ENCODE measurements around the gene NCKAP5L.
"Not testable (repeated sequence)": the region's sequence is repeated elsewhere in the genome, so short reads cannot be mapped to it uniquely, and the experiment has no call there.

Gene NCKAP5L

DNA sequence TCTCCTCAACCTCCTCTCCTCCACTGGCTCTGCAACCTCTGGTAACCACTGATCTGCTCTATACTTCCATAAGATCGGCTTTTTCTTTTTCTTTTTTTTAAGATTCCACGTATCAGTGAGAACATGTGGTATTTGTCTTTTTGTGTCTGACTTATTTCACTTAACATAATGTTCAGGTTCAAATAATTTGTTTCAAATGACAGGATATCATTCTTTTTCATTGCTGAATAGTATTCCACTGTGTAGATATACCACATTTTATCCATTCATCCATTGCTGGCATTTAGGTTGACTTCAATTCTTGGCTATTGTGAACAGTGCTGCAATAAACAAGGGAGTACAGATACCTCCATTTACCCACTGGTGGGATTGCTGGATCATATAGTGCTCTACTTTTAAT, 40.5 kb downstream of the NCKAP5L start:
- Histone ChIP-seq H3K27me3 (ENCODE audit: insufficient read depth, poor library complexity, severe bottlenecking) (no peaks in the 10 kb centered on the region), H3K36me3 (ENCODE audit: low read depth) (no peaks in the 10 kb centered on the region), H3K9me3 (ENCODE audit: severe bottlenecking) (peaks cover 3% of the 10 kb centered on the region), H3K4me1 (ENCODE audit: insufficient read depth, poor library complexity, severe bottlenecking) (no peaks in the 10 kb centered on the region), H3K27ac (ENCODE audit: poor library complexity, severe bottlenecking) (no peak overlapping the region), H3K4me3 (ENCODE audit: severe bottlenecking) (no peak overlapping the region)
- ATAC-seq (ENCODE audit: low read depth) (no peak), DNase-seq (ENCODE audit: low spot score) (no peak)
- TF ChIP-seq CTCF (IDR thresholded peaks at IDR 0.05; ENCODE audit: poor library complexity, severe bottlenecking), result no peak

DNA sequence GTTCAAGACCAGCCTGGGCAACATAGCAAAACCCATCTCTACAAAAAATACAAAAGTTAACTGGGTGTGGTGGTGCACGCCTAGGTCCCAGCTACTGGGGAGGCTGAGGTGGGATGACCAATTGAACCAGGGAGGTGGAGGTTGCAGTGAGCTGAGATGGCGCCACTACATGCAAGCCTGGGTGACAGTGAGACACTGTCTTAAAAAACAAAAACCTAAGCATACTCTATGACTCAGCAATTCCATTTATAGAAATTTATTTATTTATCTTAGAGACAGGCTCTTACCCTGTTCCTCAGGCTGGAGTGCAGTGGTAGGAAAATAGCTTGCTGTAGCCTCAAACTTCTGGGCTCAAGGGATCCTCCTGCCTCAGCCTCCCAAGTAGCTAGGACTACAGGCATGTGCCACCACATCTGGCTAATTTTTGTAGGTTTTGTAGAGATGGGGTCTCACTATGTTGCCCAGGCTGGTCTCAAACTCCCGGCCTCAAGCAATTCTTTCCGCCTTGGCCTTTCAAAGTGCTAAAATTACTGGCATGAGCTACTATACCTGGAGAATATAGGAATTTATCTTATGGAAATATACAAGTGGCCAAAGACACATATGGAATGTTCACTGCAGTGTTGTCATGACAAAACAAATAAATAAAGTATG, 43.3 kb downstream of the NCKAP5L start:
- no peaks in the 10 kb centered on the region for H3K4me1 ChIP-seq (ENCODE audit: insufficient read depth, poor library complexity, severe bottlenecking)
- no peaks in the 10 kb centered on the region for H3K27me3 ChIP-seq (ENCODE audit: insufficient read depth, poor library complexity, severe bottlenecking)
- peaks cover 3% of the 10 kb centered on the region for H3K9me3 ChIP-seq (ENCODE audit: severe bottlenecking)
- DNase-seq (ENCODE audit: low spot score) (no peak), ATAC-seq (ENCODE audit: low read depth) (peak; percentile 26; the same call in 1 of the 3 replicates)
- no peak overlapping the region for H3K4me3 ChIP-seq (ENCODE audit: severe bottlenecking)
- no peak for TF ChIP-seq CTCF (IDR thresholded peaks at IDR 0.05; ENCODE audit: poor library complexity, severe bottlenecking)
- no peaks in the 10 kb centered on the region for H3K36me3 ChIP-seq (ENCODE audit: low read depth)
- H3K27ac ChIP-seq (ENCODE audit: poor library complexity, severe bottlenecking), result no peak overlapping the region

- ATAC-seq (ENCODE audit: low read depth), result no peak
- no peak for DNase-seq (ENCODE audit: low spot score)
These were observed 44.1 kb downstream of the NCKAP5L start for GRCh38 chr12:49783917-49784676.

DNA sequence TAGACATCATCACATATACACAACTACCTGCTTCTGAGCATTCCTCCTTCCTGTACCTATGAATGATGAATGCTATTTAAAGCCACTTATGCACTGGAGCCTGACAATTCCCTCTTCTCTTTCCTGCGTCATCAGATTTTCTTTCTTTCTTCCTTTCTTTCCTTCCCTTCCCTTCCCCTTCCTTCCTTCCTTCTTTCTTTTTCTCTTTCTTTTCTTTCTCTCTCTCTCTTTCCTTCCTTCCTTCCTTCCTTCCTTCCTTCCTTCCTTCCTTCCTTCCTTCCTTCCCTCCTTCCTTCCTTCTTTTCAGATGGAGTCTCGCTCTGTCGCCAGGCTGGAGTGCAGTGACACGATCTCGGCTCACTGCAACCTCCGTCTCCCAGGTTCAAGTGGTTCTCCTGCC, 47.3 kb downstream of the NCKAP5L start:
- not testable (repeated sequence) for ATAC-seq (ENCODE audit: low read depth); H3K27ac ChIP-seq (ENCODE audit: poor library complexity, severe bottlenecking); H3K36me3 ChIP-seq (ENCODE audit: low read depth); H3K4me3 ChIP-seq (ENCODE audit: severe bottlenecking); DNase-seq (ENCODE audit: low spot score); H3K27me3 ChIP-seq (ENCODE audit: insufficient read depth, poor library complexity, severe bottlenecking); H3K9me3 ChIP-seq (ENCODE audit: severe bottlenecking)
- H3K4me1 ChIP-seq (ENCODE audit: insufficient read depth, poor library complexity, severe bottlenecking), result peaks cover 12% of the 10 kb centered on the region

More at GRCh38 chr12:49783917-49784676, 44.1 kb downstream of the NCKAP5L start:
- Histone ChIP-seq H3K9me3 (ENCODE audit: severe bottlenecking) (peaks cover 3% of the 10 kb centered on the region), H3K4me3 (ENCODE audit: severe bottlenecking) (no peak overlapping the region), H3K27ac (ENCODE audit: poor library complexity, severe bottlenecking) (no peak overlapping the region), H3K4me1 (ENCODE audit: insufficient read depth, poor library complexity, severe bottlenecking) (no peaks in the 10 kb centered on the region), H3K36me3 (ENCODE audit: low read depth) (no peaks in the 10 kb centered on the region), H3K27me3 (ENCODE audit: insufficient read depth, poor library complexity, severe bottlenecking) (no peaks in the 10 kb centered on the region)
- no peak for TF ChIP-seq CTCF (IDR thresholded peaks at IDR 0.05; ENCODE audit: poor library complexity, severe bottlenecking)

DNA sequence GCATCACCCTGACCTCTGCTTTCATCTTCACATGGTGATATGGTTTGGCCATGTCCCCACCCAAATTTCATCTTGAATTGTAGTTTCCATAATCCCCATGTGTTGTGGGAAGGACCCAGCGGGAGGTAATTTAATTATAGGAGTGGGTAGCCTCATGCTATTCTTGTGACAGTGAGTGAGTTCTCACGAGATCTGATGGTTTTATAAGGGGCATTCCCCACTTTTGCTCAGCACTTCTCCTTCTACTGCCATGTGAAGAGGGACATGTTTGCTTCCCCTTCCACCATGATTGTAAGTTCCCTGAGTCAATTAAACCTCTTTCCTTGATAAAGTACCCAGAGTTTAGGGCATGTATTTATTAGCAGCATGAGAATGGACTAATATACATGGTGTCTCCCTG, 48.6 kb downstream of the NCKAP5L start:
- TF ChIP-seq CTCF (IDR thresholded peaks at IDR 0.05; ENCODE audit: poor library complexity, severe bottlenecking), result no peak
- Histone ChIP-seq H3K36me3 (ENCODE audit: low read depth) (no peaks in the 10 kb centered on the region), H3K27me3 (ENCODE audit: insufficient read depth, poor library complexity, severe bottlenecking) (no peaks in the 10 kb centered on the region), H3K9me3 (ENCODE audit: severe bottlenecking) (no peaks in the 10 kb centered on the region), H3K27ac (ENCODE audit: poor library complexity, severe bottlenecking) (no peak overlapping the region), H3K4me1 (ENCODE audit: insufficient read depth, poor library complexity, severe bottlenecking) (peaks cover 12% of the 10 kb centered on the region), H3K4me3 (ENCODE audit: severe bottlenecking) (no peak overlapping the region)
- no peak for DNase-seq (ENCODE audit: low spot score)
- ATAC-seq (ENCODE audit: low read depth), result no peak
